GM12878 (cell line): Measurements from ENCODE around the gene LRP1.

ENCODE experiments used
- BCLAF1 ChIP-seq: fragments of 450-650 bp; IDR thresholded peaks from 2 replicates; pipeline ENCODE4 v1.6.1; 2017; ENCODE audit warnings: antibody characterized with exemption, mild to moderate bottlenecking, moderate library complexity
- CREM ChIP-seq: IDR thresholded peaks from 2 replicates; pipeline ENCODE4 v1.6.1; 2014; ENCODE audit warnings: antibody characterized with exemption, low read depth
- CTCF ChIP-seq, 3 experiments: IDR thresholded peaks in 2 of 3; conservative IDR thresholded peaks in 1 of 3; 2 replicates each; pipeline ENCODE4 v1.5.1; 2011; ENCODE audit warnings: low read depth in 3 of 3, low read length in 3 of 3, mild to moderate bottlenecking in 3 of 3, control low read depth in 2 of 3, moderate library complexity in 2 of 3, inconsistent platforms in 1 of 3, mixed read lengths in 1 of 3; ENCODE audit not compliant: control insufficient read depth in 2 of 3, insufficient read depth in 1 of 3; ENCODE audit errors: extremely low read depth in 1 of 3
- E2F8 ChIP-seq: fragments of 450-650 bp; IDR thresholded peaks from 2 replicates; pipeline ENCODE4 v1.6.1; 2018; ENCODE audit warnings: mild to moderate bottlenecking, low read depth, moderate library complexity; ENCODE audit not compliant: partially characterized antibody
- ETV6 ChIP-seq, 2 experiments: fragments of 450-650 bp in 1 of 2; IDR thresholded peaks in 1 of 2; conservative IDR thresholded peaks in 1 of 2; 2 replicates each; pipeline ENCODE4 v1.6.1; 2014; ENCODE audit warnings: antibody characterized with exemption in 1 of 2, borderline replicate concordance in 1 of 2, low read depth in 1 of 2, mild to moderate bottlenecking in 1 of 2, moderate library complexity in 1 of 2
- FOS ChIP-seq: IDR thresholded peaks from 3 replicates; pipeline ENCODE4 v1.6.1; 2011; ENCODE audit warnings: borderline replicate concordance; ENCODE audit not compliant: insufficient read length; ENCODE audit errors: extremely low read depth
- MAX ChIP-seq: IDR thresholded peaks from 2 replicates; pipeline ENCODE4 v1.6.1; 2012; ENCODE audit warnings: low read depth, low read length, improper control_type of control experiment
- POLR2A ChIP-seq: IDR thresholded peaks from 2 replicates; pipeline ENCODE4 v1.6.1; 2011; ENCODE audit warnings: low read depth, mild to moderate bottlenecking, low read length
- RFX5 ChIP-seq: IDR thresholded peaks from 2 replicates; pipeline ENCODE4 v1.6.1; 2011; ENCODE audit warnings: low read depth, low read length, improper control_type of control experiment
- YY1 ChIP-seq: IDR thresholded peaks from 2 replicates; pipeline ENCODE4 v1.6.1; 2011; ENCODE audit warnings: low read depth, mild to moderate bottlenecking, low read length
- ZNF217 ChIP-seq: fragments of 450-650 bp; IDR thresholded peaks from 2 replicates; pipeline ENCODE4 v1.6.1; 2017; ENCODE audit warnings: antibody characterized with exemption, mild to moderate bottlenecking
- ZNF274 ChIP-seq: IDR thresholded peaks from one replicate; pipeline ENCODE4 v1.8.0; 2011; ENCODE audit not compliant: insufficient read length, insufficient read depth

GRCh38 chr12:57191410-57191809 is 63.1 kb downstream of the LRP1 start:
- TF ChIP-seq CTCF (IDR thresholded peaks at IDR 0.05 in 2 of 3, conservative IDR thresholded peaks at IDR 0.05 in 1 of 3; ENCODE audit: control insufficient read depth in 2 of 3, extremely low read depth in 1 of 3, insufficient read depth in 1 of 3, low read depth in 3 of 3, low read length in 3 of 3) (no peak), BCLAF1 (no peak), ETV6 (conservative IDR thresholded peaks at IDR 0.05 in 1 of 2, IDR thresholded peaks at IDR 0.05 in 1 of 2; ENCODE audit: borderline replicate concordance in 1 of 2, low read depth in 1 of 2) (no peak), YY1 (no peak), POLR2A (no peak), E2F8 (no peak), MAX (no peak), RFX5 (no peak), FOS (no peak), CREM (no peak), ZNF274 (no peak), ZNF217 (no peak)
